ENCODE data around the gene AFG3L2. TPM values are rescaled to one million over a fixed set of nuclear protein-coding genes. Genes with fewer than 3 reads are reported as not detected.

The AFG3L2 gene
- total and polyA plus RNA-seq, 12 donors = 15.6 to 89.8 (median 47.4) TPM

- no peak overlapping the region for H3K27ac ChIP-seq
- no peaks in the 10 kb centered on the region for H3K27me3 ChIP-seq
- H3K4me3 ChIP-seq = no peak overlapping the region
- 86 to 93% (median 88%) methylated on average over 13 of the region's 13 CpGs for WGBS, 4 donors
- no peaks in the 10 kb centered on the region for H3K9me3 ChIP-seq (replicated peaks in 1 of 3)
- H3K36me3 ChIP-seq (replicated peaks in 1 of 2) = peaks cover 0 to 85% of the 10 kb centered on the region in 2 donors
- DNase-seq = no peak
- no peaks in the 10 kb centered on the region for H3K4me1 ChIP-seq (replicated peaks in 1 of 2)
- intact Hi-C loops (cut with DNase I) = no loop called here
- TF ChIP-seq POLR2A (IDR thresholded peaks at IDR 0.05) (no peak), CTCF (IDR thresholded peaks at IDR 0.05) (no peak)
These were observed 31.4 kb downstream of the AFG3L2 start for GRCh38 chr18:12345491-12346239.

GRCh38 chr18:12342661-12343060 lies 34.4 kb downstream of the AFG3L2 start:
- H3K9me3 ChIP-seq (replicated peaks in 1 of 3) = no peaks in the 10 kb centered on the region
- H3K27ac ChIP-seq = no peak overlapping the region
- peaks cover 0 to 74% of the 10 kb centered on the region in 2 donors for H3K36me3 ChIP-seq (replicated peaks in 1 of 2)

DNA sequence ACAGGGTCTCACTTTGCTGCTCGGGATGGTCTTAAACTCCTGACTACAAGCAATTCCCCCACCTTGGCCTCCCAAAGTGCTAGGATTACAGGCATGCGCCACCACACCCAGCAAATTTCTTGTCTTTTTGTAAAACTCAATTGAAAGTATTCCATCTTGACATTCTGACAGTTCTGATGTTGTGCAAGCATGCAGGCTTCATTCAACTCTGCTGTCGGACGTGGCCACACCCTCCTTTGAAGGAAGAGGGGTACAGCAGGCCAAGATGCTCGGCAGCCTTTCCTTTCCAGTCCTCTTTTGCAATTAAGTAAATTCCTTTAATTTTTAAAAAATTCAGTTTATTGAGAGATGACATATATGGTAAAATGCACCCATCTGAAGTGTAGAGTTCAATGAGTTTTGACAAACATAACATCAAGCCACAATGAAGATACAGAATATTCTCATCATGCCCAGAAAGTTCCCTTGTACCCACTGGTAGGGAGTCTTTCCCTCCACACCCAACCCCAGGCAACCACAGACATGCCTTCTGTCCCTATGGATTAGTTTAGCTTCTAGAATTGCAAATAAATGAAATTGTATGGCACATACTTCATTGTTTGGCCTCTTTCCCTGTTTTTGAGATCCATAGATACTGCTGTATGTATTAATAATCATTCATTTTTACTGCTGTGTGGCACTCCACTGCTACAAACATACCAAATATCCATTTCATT lies 35.9 kb downstream of the AFG3L2 start:
- peaks cover 0 to 60% of the 10 kb centered on the region in 2 donors for H3K36me3 ChIP-seq (replicated peaks in 1 of 2)
- 87 to 98% (median 92%) methylated on average over 5 of the region's 5 CpGs for WGBS, 4 donors

More at GRCh38 chr18:12342661-12343060, 34.4 kb downstream of the AFG3L2 start:
- H3K4me3 ChIP-seq = no peak overlapping the region
- DNase-seq = no peak
- 91 to 94% (median 93%) methylated on average over 4 of the region's 4 CpGs for WGBS, 4 donors
- intact Hi-C loops (cut with DNase I) = no loop called here
- H3K27me3 ChIP-seq = no peaks in the 10 kb centered on the region
- no peaks in the 10 kb centered on the region for H3K4me1 ChIP-seq (replicated peaks in 1 of 2)
- TF ChIP-seq CTCF (IDR thresholded peaks at IDR 0.05) (no peak), POLR2A (IDR thresholded peaks at IDR 0.05) (no peak)

GRCh38 chr18:12338382-12338781 lies 38.6 kb downstream of the AFG3L2 start:
- TF ChIP-seq CTCF (IDR thresholded peaks at IDR 0.05) = no peak
- no peak for TF ChIP-seq POLR2A (IDR thresholded peaks at IDR 0.05)
- DNase-seq = no peak
- Histone ChIP-seq H3K36me3 (replicated peaks in 1 of 2) (peaks cover 0 to 47% of the 10 kb centered on the region in 2 donors), H3K27me3 (no peaks in the 10 kb centered on the region), H3K27ac (no peak overlapping the region), H3K4me3 (no peak overlapping the region), H3K9me3 (replicated peaks in 1 of 3) (no peaks in the 10 kb centered on the region), H3K4me1 (replicated peaks in 1 of 2) (no peaks in the 10 kb centered on the region)
- WGBS, 4 donors = 90 to 94% (median 92%) methylated on average over 2 of the region's 2 CpGs
- intact Hi-C loops (cut with DNase I) = no loop called here

More for the DNA sequence above, 35.9 kb downstream of the AFG3L2 start:
- no peaks in the 10 kb centered on the region for H3K27me3 ChIP-seq
- no peak for TF ChIP-seq POLR2A (IDR thresholded peaks at IDR 0.05)
- H3K4me3 ChIP-seq = no peak overlapping the region
- no peaks in the 10 kb centered on the region for H3K9me3 ChIP-seq (replicated peaks in 1 of 3)
- H3K4me1 ChIP-seq (replicated peaks in 1 of 2) = no peaks in the 10 kb centered on the region
- no peak overlapping the region for H3K27ac ChIP-seq
- DNase-seq = no peak
- intact Hi-C loops (cut with DNase I) = no loop called here

Data from adrenal gland (tissue), 12 donors.